Breast epithelium (tissue), 4 donors: Measurements from ENCODE around the gene KMO. TPM values are rescaled to one million over a fixed set of nuclear protein-coding genes. Genes with fewer than 3 reads are reported as not detected.

ENCODE experiments used
- DNase-seq, 2 donors: peaks; one replicate each; pipeline ENCODE4 v3.0.0-alpha.2; 2019; ENCODE audit warnings: low spot score in 2 of 2
- H3K27ac ChIP-seq, 2 donors: fragments of 200-600 bp; sonication (generic) in 1 of 2; one replicate each; pipeline ENCODE4 v1.5.1; 2016 to 2019; ENCODE audit warnings: mild to moderate bottlenecking in 1 of 2
- H3K27me3 ChIP-seq, 2 donors: fragments of 200-600 bp; sonication (generic) in 1 of 2; one replicate each; pipeline versions ENCODE4 v1.5.1 to v1.6.0; 2017 to 2019; ENCODE audit warnings: control low read depth in 1 of 2, mild to moderate bottlenecking in 1 of 2
- H3K36me3 ChIP-seq: fragments of 200-600 bp; one replicate; pipeline ENCODE4 v1.5.1; 2019
- H3K4me1 ChIP-seq, 2 donors: fragments of 200-600 bp; sonication (generic); one replicate each; pipeline ENCODE4 v1.5.1; 2016 to 2019; ENCODE audit warnings: control low read depth in 1 of 2
- H3K4me3 ChIP-seq, 3 donors: fragments of 200-600 bp; sonication (generic); 1 replicate in 2 of 3; 2 replicates in 1 of 3; pipeline ENCODE4 v1.5.1; 2016 to 2019; ENCODE audit warnings: mild to moderate bottlenecking in 3 of 3, moderate library complexity in 2 of 3
- H3K9me3 ChIP-seq, 2 donors: fragments of 200-600 bp; sonication (generic) in 1 of 2; one replicate each; pipeline ENCODE4 v1.5.1; 2016 to 2019; ENCODE audit warnings: control low read depth in 1 of 2
- POLR2A ChIP-seq: fragments of 450-650 bp; IDR thresholded peaks from one replicate; pipeline ENCODE4 v1.6.1; 2016; ENCODE audit warnings: antibody characterized with exemption, mild to moderate bottlenecking, moderate library complexity
- POLR2AphosphoS5 ChIP-seq, 3 donors: sonication (generic); formaldehyde crosslinking; IDR thresholded peaks; one replicate each; pipeline ENCODE4 v1.6.1; 2017; ENCODE audit warnings: antibody characterized with exemption in 3 of 3
- intact Hi-C: fragments of 100-400 bp; cut with DNase I; formaldehyde crosslinking; loops from one replicate; pipeline ENCODE4 v1.15.1; 2023; ENCODE audit warnings: low total_unique reads
- total RNA-seq, 3 donors: library from RNA; depleted of rRNA; stranded (reverse); fragments of >200 nt; gene quantifications; one replicate each; pipeline ENCODE4 v1.1.0, GENCODE V29; 2016
- TF ChIP-seq, protein P1 (sequence below), 3 donors: fragments of 450-650 bp; IDR thresholded peaks; one replicate each; pipeline ENCODE4 v1.5.1; 2016 to 2017; ENCODE audit warnings: antibody characterized with exemption in 3 of 3, mild to moderate bottlenecking in 3 of 3, moderate library complexity in 3 of 3

KMO gene
- total RNA-seq, 3 donors from 2014 or later: 1.1 to 4.3 (median 1.9) TPM

DNA sequence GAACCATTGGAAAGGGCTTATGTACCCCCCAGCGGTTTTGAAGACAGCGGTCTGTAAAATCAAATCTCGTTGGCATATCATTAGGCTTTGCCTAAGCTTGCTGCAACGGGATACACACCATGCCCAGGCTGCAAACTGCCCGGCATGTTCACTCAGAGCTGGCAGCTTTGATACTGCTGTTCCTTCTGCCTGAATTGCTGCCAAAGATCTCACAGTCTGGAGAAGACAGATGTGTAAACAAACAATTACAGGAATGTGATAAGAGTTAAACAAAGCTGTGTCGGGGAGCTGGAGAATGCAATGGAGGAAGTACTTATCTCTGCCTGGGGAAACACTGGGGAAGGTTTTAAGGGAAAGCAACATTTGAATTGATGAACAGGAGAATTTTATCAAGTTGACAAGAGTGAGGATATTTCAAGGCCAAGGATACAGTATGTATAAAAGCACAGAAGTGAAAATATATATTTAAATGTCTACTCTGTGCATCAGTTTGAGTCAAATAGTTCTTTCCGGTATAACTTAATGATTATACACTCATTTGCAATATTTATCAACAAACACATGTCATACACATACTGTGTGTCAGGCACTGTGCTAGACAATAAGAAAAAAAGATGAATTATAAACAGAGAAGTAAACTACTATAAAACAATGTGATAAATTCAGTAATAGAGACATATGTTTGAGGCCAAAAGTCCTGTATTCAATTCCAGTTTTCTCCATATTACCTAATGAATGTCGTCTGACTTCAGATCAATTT lies 78.1 kb downstream of the KMO start:
- H3K4me3 ChIP-seq: no peak overlapping the region

GRCh38 chr1:241611063-241611462 lies 78.9 kb downstream of the KMO start:
- TF ChIP-seq POLR2A: no peak
- TF ChIP-seq, protein P1, sequence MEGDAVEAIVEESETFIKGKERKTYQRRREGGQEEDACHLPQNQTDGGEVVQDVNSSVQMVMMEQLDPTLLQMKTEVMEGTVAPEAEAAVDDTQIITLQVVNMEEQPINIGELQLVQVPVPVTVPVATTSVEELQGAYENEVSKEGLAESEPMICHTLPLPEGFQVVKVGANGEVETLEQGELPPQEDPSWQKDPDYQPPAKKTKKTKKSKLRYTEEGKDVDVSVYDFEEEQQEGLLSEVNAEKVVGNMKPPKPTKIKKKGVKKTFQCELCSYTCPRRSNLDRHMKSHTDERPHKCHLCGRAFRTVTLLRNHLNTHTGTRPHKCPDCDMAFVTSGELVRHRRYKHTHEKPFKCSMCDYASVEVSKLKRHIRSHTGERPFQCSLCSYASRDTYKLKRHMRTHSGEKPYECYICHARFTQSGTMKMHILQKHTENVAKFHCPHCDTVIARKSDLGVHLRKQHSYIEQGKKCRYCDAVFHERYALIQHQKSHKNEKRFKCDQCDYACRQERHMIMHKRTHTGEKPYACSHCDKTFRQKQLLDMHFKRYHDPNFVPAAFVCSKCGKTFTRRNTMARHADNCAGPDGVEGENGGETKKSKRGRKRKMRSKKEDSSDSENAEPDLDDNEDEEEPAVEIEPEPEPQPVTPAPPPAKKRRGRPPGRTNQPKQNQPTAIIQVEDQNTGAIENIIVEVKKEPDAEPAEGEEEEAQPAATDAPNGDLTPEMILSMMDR (IDR thresholded peaks at IDR 0.05): peak; percentile 64 to 71 (median 69)
- H3K27ac ChIP-seq: no peak overlapping the region
- no peaks in the 10 kb centered on the region for H3K36me3 ChIP-seq
- no peak for DNase-seq
- H3K4me3 ChIP-seq: no peak overlapping the region
- H3K27me3 ChIP-seq: no peaks in the 10 kb centered on the region
- H3K9me3 ChIP-seq: no peaks in the 10 kb centered on the region
- intact Hi-C loops: no loop called here
- no peaks in the 10 kb centered on the region for H3K4me1 ChIP-seq

More for the DNA sequence above, 78.1 kb downstream of the KMO start:
- Histone ChIP-seq H3K27ac (no peak overlapping the region), H3K9me3 (no peaks in the 10 kb centered on the region), H3K36me3 (no peaks in the 10 kb centered on the region), H3K27me3 (no peaks in the 10 kb centered on the region), H3K4me1 (no peaks in the 10 kb centered on the region)
- intact Hi-C loops: no loop called here
- TF ChIP-seq POLR2A (no peak), POLR2AphosphoS5 (IDR thresholded peaks at IDR 0.05) (no peak)
- TF ChIP-seq, protein P1 (IDR thresholded peaks at IDR 0.05): no peak
- no peak for DNase-seq

DNA sequence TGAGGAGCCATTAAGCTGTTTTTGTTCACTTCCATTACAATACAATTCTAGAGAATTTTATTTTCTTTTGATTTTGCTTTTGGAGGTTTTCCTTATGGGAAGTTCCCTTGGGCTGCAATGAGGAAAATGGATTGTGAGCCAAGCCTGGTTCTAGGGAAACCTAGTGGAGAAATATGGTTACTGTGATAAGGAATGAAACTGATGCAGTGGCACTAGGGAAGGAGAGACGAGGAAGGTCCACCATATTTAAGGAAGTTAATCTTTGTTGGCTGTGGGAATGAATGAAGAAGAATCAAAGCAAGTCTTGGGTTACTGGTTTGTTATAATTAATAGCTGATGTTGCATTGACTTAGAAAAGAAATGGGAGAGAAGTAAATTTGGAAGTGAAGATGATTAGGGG lies 79.6 kb downstream of the KMO start:
- peak overlapping the region; percentile 19 to 47 for H3K27ac ChIP-seq
- no peaks in the 10 kb centered on the region for H3K36me3 ChIP-seq
- TF ChIP-seq, protein P1 (IDR thresholded peaks at IDR 0.05): no peak
- TF ChIP-seq POLR2A: no peak
- TF ChIP-seq POLR2AphosphoS5 (IDR thresholded peaks at IDR 0.05): no peak
- DNase-seq: no peak
- intact Hi-C loops: no loop called here
- no peaks in the 10 kb centered on the region for H3K9me3 ChIP-seq
- H3K27me3 ChIP-seq: no peaks in the 10 kb centered on the region
- no peak overlapping the region for H3K4me3 ChIP-seq
- no peaks in the 10 kb centered on the region for H3K4me1 ChIP-seq

- no peaks in the 10 kb centered on the region for H3K27me3 ChIP-seq
- peak overlapping the region; percentile 47 to 60 for H3K27ac ChIP-seq
- DNase-seq: no peak
- TF ChIP-seq POLR2AphosphoS5 (IDR thresholded peaks at IDR 0.05): no peak
- TF ChIP-seq POLR2A: no peak
- TF ChIP-seq, protein P1 (IDR thresholded peaks at IDR 0.05): no peak
- no peaks in the 10 kb centered on the region for H3K9me3 ChIP-seq
- no peaks in the 10 kb centered on the region for H3K4me1 ChIP-seq
- H3K36me3 ChIP-seq: no peaks in the 10 kb centered on the region
- no peak overlapping the region for H3K4me3 ChIP-seq
- intact Hi-C loops: no loop called here
Observed at GRCh38 chr1:241612533-241613477, 80.6 kb downstream of the KMO start.

GRCh38 chr1:241614144-241614543 lies 82.0 kb downstream of the KMO start:
- H3K27ac ChIP-seq: no peak overlapping the region
- no peak for DNase-seq
- H3K27me3 ChIP-seq: no peaks in the 10 kb centered on the region
- no peak for TF ChIP-seq POLR2AphosphoS5 (IDR thresholded peaks at IDR 0.05)
- TF ChIP-seq POLR2A: no peak
- H3K4me3 ChIP-seq: no peak overlapping the region
- H3K9me3 ChIP-seq: no peaks in the 10 kb centered on the region
- no peaks in the 10 kb centered on the region for H3K4me1 ChIP-seq
- intact Hi-C loops: no loop called here
- H3K36me3 ChIP-seq: no peaks in the 10 kb centered on the region
